Measurements from ENCODE around the gene CXCL17.

DNA sequence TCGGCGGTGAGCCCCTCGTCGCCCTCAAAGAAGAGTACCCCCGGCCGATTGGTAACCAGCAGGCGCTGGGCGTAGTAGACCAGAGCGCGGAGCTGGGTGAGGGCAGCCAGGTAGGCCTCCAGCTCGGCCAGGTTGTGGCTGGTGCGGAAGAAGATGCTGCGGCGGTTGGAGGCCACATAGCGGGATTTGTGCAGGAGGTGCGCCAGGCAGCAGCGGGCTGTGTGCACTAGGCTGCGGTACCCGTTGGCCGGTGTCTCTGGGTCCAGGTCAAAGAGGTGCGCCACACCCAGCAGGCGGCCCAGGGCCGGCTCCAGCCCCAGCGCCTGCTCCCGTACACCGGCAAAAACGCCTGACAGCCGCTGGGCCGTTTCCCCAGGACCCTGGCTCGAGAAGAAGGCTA, 32.4 kb downstream of the CXCL17 start:
- TF ChIP-seq, protein P1, sequence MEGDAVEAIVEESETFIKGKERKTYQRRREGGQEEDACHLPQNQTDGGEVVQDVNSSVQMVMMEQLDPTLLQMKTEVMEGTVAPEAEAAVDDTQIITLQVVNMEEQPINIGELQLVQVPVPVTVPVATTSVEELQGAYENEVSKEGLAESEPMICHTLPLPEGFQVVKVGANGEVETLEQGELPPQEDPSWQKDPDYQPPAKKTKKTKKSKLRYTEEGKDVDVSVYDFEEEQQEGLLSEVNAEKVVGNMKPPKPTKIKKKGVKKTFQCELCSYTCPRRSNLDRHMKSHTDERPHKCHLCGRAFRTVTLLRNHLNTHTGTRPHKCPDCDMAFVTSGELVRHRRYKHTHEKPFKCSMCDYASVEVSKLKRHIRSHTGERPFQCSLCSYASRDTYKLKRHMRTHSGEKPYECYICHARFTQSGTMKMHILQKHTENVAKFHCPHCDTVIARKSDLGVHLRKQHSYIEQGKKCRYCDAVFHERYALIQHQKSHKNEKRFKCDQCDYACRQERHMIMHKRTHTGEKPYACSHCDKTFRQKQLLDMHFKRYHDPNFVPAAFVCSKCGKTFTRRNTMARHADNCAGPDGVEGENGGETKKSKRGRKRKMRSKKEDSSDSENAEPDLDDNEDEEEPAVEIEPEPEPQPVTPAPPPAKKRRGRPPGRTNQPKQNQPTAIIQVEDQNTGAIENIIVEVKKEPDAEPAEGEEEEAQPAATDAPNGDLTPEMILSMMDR (conservative IDR thresholded peaks at IDR 0.05; ENCODE audit: low read depth in 2 of 2): no peak
- TF ChIP-seq EZH2 (IDR thresholded peaks at IDR 0.05; ENCODE audit: low read depth, unreplicated experiment): no peak
- TF ChIP-seq REST (IDR thresholded peaks at IDR 0.05; ENCODE audit: unreplicated experiment): no peak
- TF ChIP-seq NANOG (IDR thresholded peaks at IDR 0.05; ENCODE audit: borderline replicate concordance): no peak

Data from GM23338 (cell line).